HL-60 (cell line): ENCODE results near the gene MAGI2.

ENCODE experiments used
- DNase-seq, 2 experiments: peaks; one replicate each; pipeline ENCODE4 v3.0.0-alpha.2; 2010 to 2020; ENCODE audit warnings: low read depth in 1 of 2, low spot score in 1 of 2
- H3K27ac ChIP-seq: fragments of 250-450 bp; sonication (Bioruptor Pico); replicated peaks from 2 replicates; pipeline ENCODE4 v1.5.1; 2020; ENCODE audit warnings: mild to moderate bottlenecking, moderate library complexity
- H3K27me3 ChIP-seq: fragments of 250-450 bp; sonication (Bioruptor Pico); 2 replicates; pipeline ENCODE4 v1.5.1; 2021; ENCODE audit warnings: mild to moderate bottlenecking, moderate library complexity; ENCODE audit not compliant: insufficient read depth, poor library complexity, severe bottlenecking
- H3K4me3 ChIP-seq: replicated peaks from 2 replicates; pipeline ENCODE4 v1.5.1; 2011; ENCODE audit warnings: mild to moderate bottlenecking, control low read depth, low read length; ENCODE audit not compliant: insufficient read depth
- CTCF ChIP-seq: IDR thresholded peaks from one replicate; pipeline ENCODE4 v1.5.1; 2011; ENCODE audit warnings: low read length, control low read depth, inconsistent platforms; ENCODE audit not compliant: insufficient read depth
- GABPA ChIP-seq: IDR thresholded peaks from 2 replicates; pipeline ENCODE4 v1.6.1; 2012; ENCODE audit warnings: low read depth
- POLR2AphosphoS5 ChIP-seq: IDR thresholded peaks from 2 replicates; pipeline ENCODE4 v1.6.1; 2012; ENCODE audit warnings: low read depth
- SPI1 ChIP-seq: IDR thresholded peaks from 2 replicates; pipeline ENCODE4 v1.6.1; 2012; ENCODE audit warnings: low read depth, mild to moderate bottlenecking, borderline replicate concordance
- TF ChIP-seq, protein P1 (sequence below): IDR thresholded peaks from 2 replicates; pipeline ENCODE4 v1.6.1; 2012; ENCODE audit warnings: low read depth; ENCODE audit not compliant: insufficient replicate concordance

MAGI2 gene

GRCh38 chr7:77991656-77992055 is 1461.8 kb downstream of the MAGI2 start:
- H3K27me3 ChIP-seq = no peaks in the 10 kb centered on the region

DNA sequence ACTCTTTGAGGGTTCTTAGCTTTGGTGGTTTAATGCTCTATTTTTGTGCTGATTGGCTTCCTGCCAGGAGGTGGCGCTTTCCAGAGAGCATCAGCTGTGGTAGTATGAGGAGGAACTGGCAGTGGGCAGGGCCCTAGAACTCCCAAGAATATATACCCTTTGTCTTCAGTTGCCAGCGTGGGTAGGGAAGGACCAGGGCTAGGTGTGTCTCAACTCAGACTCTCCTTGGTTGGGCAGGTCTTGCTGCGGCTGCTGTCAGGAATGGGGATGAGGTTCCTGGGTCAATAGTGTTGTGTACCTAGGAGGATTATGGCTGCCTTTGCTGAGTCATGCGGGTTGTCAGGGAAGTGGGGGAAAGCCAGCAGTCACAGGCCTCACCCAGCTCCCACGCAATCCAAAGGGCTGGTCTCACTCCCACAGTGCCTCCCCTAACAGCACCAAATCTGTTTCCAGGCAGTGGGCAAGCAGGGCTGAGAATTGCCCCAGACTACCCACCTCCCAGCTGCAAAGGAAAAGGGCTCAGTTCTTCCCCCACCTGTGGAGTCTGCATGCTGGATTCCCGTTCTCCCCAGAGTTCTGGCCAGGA is 1463.4 kb downstream of the MAGI2 start:
- peak; percentile 47 to 76 for DNase-seq
- Histone ChIP-seq H3K4me3 (no peak overlapping the region), H3K27ac (peak overlapping the region; percentile 39), H3K27me3 (no peaks in the 10 kb centered on the region)
- peak; percentile 68 for TF ChIP-seq POLR2AphosphoS5
- peak; percentile 47; the same call in 1 of the 2 replicates for TF ChIP-seq SPI1
- TF ChIP-seq CTCF = no peak
- no peak for TF ChIP-seq GABPA

More at GRCh38 chr7:77991656-77992055, 1461.8 kb downstream of the MAGI2 start:
- TF ChIP-seq SPI1 = no peak
- no peak for TF ChIP-seq POLR2AphosphoS5
- no peak for TF ChIP-seq GABPA
- TF ChIP-seq, protein P1, sequence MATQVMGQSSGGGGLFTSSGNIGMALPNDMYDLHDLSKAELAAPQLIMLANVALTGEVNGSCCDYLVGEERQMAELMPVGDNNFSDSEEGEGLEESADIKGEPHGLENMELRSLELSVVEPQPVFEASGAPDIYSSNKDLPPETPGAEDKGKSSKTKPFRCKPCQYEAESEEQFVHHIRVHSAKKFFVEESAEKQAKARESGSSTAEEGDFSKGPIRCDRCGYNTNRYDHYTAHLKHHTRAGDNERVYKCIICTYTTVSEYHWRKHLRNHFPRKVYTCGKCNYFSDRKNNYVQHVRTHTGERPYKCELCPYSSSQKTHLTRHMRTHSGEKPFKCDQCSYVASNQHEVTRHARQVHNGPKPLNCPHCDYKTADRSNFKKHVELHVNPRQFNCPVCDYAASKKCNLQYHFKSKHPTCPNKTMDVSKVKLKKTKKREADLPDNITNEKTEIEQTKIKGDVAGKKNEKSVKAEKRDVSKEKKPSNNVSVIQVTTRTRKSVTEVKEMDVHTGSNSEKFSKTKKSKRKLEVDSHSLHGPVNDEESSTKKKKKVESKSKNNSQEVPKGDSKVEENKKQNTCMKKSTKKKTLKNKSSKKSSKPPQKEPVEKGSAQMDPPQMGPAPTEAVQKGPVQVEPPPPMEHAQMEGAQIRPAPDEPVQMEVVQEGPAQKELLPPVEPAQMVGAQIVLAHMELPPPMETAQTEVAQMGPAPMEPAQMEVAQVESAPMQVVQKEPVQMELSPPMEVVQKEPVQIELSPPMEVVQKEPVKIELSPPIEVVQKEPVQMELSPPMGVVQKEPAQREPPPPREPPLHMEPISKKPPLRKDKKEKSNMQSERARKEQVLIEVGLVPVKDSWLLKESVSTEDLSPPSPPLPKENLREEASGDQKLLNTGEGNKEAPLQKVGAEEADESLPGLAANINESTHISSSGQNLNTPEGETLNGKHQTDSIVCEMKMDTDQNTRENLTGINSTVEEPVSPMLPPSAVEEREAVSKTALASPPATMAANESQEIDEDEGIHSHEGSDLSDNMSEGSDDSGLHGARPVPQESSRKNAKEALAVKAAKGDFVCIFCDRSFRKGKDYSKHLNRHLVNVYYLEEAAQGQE = no peak
- no peak for TF ChIP-seq CTCF
- DNase-seq = no peak
- Histone ChIP-seq H3K4me3 (no peak overlapping the region), H3K27ac (no peak overlapping the region)

- TF ChIP-seq, protein P1 = no peak
- TF ChIP-seq POLR2AphosphoS5 (no peak), SPI1 (no peak), CTCF (no peak), GABPA (no peak)
- no peaks in the 10 kb centered on the region for H3K27me3 ChIP-seq
- no peak overlapping the region for H3K27ac ChIP-seq
- no peak overlapping the region for H3K4me3 ChIP-seq
- DNase-seq = no peak
Observed at GRCh38 chr7:77985974-77986339, 1467.5 kb downstream of the MAGI2 start.
